HPDE6-E6E7 (cell line): ENCODE data around the gene CA6.
A peak's percentile ranks its signal among the peaks of the same experiment; 100 is the strongest.
"Not testable (repeated sequence)": the region's sequence is repeated elsewhere in the genome, so short reads cannot be mapped to it uniquely, and the experiment has no call there.

ENCODE experiments used
- DNase-seq: peaks from one replicate; pipeline ENCODE4 v3.0.0; 2011; ENCODE audit warnings: missing footprints; ENCODE audit errors: extremely low spot score

The CA6 gene

DNA sequence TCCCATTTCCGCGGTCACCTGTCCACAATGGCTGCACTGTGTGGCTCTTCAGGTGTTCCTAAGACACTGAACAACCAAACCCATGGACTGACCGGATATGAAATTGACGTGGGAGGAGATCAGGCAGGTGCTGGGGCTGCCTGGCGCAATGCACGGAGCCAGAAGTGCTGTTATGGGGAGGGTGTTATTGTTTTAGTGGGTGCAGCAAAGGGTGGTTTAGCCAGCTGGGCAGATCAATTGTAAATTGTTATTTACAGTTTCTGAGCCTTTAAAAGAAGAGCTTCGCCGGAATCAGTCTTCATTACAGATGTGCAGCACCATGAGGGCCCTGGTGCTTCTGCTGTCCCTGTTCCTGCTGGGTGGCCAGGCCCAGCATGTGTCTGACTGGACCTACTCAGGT, at the start of gene CA6:
TSS of gene CA6 (plus strand) at position 301 of the 400 bp plus-strand sequence. CDS start at position 320, 19 bp downstream.
- DNase-seq: no peak

- DNase-seq: not testable (repeated sequence)
Observed at GRCh38 chr1:8896775-8897174, 48.9 kb upstream of the CA6 start.

DNA sequence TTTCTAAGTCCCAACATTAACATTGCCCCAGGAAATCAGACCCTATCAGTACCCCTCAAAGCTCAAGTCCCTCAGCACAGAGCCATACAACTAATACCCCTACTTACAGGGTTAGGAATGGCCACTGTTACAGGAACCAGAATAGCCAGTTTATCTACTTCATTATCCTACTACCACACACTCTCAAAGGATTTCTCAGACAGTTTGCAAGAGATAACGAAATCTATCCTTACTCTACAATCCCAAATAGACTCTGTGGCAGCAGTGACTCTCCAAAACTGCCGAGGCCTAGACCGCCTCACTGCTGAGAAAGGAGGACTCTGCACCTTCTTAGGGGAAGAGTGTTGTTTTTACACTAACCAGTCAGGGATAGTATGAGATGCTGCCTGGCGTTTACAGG, 48.2 kb upstream of the CA6 start:
- not testable (repeated sequence) for DNase-seq

DNA sequence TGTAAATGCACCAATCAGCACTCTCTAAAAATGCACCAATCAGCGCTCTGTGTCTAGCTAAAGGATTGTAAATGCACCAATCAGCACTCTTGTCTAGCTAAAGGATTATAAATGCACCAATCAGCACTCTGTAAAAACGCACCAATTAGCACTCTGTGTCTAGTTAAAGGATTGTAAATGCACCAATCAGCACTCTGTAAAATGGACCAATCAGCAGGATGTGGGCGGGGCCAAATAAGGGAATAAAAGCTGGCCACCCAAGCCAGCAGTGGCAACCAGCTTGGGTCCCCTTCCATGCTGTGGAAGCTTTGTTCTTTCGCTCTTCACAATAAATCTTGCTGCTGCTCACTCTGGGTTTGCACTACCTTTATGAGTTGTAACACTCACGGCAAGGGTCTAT, 47.2 kb upstream of the CA6 start:
- not testable (repeated sequence) for DNase-seq

GRCh38 chr1:8899046-8899445, 46.6 kb upstream of the CA6 start:
- no peak for DNase-seq

- not testable (repeated sequence) for DNase-seq
Observed at GRCh38 chr1:8900684-8901083, 45.0 kb upstream of the CA6 start.

- no peak for DNase-seq
Observed at GRCh38 chr1:8902765-8903164, 42.9 kb upstream of the CA6 start.

GRCh38 chr1:8903410-8903809, 42.3 kb upstream of the CA6 start:
- DNase-seq: no peak

DNA sequence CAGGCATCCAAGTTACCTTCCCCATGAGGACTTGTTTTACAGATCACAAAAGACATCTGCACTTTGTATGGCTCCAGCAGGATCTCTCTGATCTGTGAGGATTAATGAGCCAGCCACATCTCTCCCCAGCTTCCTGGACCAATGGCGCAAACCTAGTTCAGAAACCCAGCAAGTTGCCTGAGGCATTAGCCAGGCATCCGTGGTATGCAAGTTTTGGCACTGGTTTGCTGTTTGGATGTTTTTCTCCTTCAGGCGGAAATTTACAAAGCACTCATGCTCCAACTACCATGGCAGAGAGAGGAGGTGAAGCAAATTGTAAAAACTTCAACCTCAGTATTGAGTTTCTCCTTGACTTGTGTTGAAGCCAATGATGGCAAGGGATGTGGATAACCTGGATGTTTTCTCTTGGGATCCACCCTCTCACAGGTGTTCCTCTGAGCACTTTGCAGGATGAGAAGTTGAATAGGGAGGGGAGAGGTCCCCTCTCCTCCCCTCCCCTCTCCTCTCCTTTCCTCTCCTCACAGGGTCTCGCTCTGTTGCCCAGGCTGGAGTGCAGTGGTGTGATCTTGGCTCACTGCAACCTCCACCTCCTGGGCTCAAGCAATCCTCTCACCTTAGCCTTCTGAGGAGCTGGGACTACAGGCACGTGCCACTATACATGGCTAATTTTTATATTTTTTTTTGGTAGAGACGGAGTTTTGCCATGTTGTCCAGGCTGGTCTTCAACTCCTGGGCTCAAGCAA, 41.6 kb upstream of the CA6 start:
- peak; percentile 67 for DNase-seq

GRCh38 chr1:8905582-8906191, 40.0 kb upstream of the CA6 start:
- DNase-seq: no peak

- DNase-seq: no peak
Observed at GRCh38 chr1:8908388-8909151, 37.1 kb upstream of the CA6 start.

DNA sequence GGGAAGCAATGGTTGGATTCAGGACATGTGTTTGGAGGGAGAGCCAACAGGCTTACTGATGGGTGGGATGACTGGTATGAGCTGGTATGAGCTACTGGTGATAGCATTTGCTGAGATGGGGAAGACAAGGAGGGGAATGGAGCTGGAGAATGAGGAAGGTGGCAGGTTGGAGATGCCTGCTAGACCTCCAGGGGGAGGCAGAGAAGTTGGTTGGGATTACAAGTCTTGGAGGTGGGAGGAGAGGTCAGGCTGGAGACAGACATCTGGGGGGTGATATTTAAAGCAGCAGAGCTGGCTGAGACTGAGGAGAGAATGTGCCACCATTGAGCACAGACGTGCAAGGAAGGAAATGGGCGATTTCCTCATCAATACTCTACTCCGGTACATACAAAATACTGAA, 35.3 kb upstream of the CA6 start:
- no peak for DNase-seq

DNA sequence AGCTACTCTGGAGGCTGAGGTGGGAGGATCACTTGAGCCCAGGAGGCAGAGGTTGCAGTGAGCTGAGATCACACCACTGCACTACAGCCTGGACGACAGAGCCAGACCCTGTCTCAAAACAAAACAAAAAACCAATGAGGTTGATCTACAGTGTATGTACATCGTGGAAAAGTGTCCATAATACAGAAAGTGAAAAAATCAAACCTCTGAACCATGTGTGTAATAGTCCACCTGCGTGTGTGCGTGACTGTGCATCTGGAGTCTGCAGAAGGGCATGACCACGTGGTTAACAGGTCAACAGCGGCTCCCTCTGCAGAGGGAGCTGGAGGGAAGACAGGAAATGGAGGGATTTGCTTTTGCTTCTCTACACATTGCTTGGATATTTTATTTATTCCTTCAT, 34.8 kb upstream of the CA6 start:
- DNase-seq: peak; percentile 27

DNA sequence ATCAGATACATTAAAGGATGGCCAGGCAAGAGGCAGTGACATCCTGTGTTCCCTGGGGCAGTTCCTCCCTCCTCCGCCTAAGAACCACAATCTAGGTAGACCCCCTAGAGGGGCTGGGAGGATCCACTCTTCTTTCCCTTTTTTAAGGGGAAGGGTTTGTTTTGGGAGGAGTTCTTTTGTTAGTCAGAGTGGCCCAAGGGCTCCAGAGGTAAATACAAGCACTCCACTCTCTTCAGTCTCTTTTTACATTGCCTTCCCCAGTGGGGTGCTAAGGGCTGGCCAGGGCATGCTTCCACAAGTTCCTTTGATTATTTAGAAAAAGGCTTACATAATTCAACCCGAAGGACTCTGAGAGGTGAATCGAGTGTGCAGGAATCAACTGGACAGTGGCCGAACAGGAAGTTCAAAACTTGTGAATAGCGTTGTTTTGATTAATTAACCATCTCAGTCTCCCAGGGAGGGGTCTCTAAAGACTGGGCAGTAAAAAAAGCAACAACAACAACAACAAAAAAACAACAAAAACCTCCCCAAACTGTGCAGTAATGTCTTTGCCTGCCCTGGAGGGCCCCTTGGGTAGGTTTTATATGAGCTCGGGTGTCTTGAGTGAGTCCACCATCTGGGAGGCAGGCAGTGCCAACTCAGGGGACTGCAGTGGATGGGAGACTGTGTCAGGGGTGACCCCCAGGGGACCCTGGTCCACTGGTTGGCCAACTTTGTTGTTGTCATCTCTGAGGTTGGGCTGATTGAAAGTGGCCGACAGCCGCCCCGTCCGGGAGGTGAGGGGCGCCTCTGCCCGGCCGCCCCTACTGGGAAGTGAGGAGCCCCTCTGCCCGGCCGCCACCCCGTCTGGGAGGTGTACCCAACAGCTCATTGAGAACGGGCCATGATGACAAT, 34.0 kb upstream of the CA6 start:
- peak; percentile 76 for DNase-seq

- no peak for DNase-seq
Observed at GRCh38 chr1:8913457-8913856, 32.2 kb upstream of the CA6 start.

GRCh38 chr1:8914466-8914865, 31.2 kb upstream of the CA6 start:
- DNase-seq: no peak

- DNase-seq: no peak
Observed at GRCh38 chr1:8915446-8915845, 30.2 kb upstream of the CA6 start.

GRCh38 chr1:8917536-8917935, 28.1 kb upstream of the CA6 start:
- DNase-seq: not testable (repeated sequence)

DNA sequence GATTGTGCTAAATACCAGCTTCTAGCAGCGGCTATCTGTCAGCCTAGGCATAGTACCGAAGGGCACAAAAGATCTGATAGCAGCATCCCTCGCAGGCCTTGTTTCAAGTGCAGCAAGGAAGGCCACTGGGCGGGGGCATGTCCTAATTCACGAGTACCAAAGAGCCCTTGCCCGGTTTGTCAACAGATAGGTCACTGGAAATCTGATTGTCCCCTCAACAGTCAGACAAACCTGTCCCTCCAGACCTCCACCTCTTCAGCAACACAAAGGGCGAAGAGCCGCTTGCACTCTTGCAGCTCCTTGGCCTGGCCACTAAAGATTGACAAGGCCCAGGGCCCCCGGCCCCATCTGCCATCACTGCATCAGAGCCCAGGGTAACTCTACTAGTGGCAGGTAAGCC, 22.7 kb upstream of the CA6 start:
- DNase-seq: no peak

DNA sequence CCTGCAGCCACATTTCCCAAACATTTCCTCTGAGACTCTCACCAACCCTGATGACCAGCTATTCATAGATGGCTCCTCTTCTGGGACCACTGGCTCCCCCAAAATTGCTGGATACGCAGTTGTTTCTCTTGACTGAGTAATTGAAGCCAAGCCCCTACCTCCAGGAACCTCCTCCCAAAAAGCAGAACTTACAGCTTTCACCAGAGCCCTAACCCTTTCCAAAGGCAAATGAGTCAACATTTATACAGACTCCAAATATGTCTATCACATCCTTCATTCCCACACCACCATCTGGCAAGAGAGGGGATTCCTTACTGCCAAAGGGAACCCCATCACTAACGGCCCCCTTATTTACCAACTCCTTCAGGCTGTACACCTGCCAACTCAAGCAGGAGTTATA, 20.3 kb upstream of the CA6 start:
- DNase-seq: no peak

GRCh38 chr1:8925960-8926359, 19.7 kb upstream of the CA6 start:
- no peak for DNase-seq
